Panc1 (cell line): ENCODE data around the gene USP32. TPM values are rescaled to one million over a fixed set of nuclear protein-coding genes. Genes with fewer than 3 reads are reported as not detected.
"Not testable (repeated sequence)": the region's sequence is repeated elsewhere in the genome, so short reads cannot be mapped to it uniquely, and the experiment has no call there.

Experiments
- ATAC-seq: fragments of 200-7000 bp; cut with Tn5 transposase; 2 replicates; pipeline ENCODE4 v1.9.1; 2020; ENCODE audit warnings: mild to moderate bottlenecking, moderate library complexity
- BruUV-seq: library from RNA; stranded (reverse); fragments of 400-500 nt; replicated peaks from 2 replicates; lab custom pipeline; 2021; lab: Mats Ljungman, UMichigan
- CTCF ChIA-PET: fragments of 300-600 bp; sonication (Branson Sonifier 250); formaldehyde crosslinking; loops from one replicate; lab custom pipeline; 2022; ENCODE audit warnings: antibody characterized with exemption; lab: Charles Lee
- POLR2A ChIA-PET: fragments of 300-600 bp; sonication (Branson Sonifier 250); formaldehyde crosslinking; loops from one replicate; lab custom pipeline; 2022; ENCODE audit warnings: antibody characterized with exemption; lab: Charles Lee
- DNase-seq: peaks from one replicate; pipeline ENCODE4 v3.0.0-alpha.2; 2010; ENCODE audit warnings: low read depth, low spot score
- H3K27ac ChIP-seq: 2 replicates; pipeline ENCODE4 v1.5.1; 2011; ENCODE audit warnings: mild to moderate bottlenecking, low read length, inconsistent platforms
- H3K27me3 ChIP-seq: fragments of 200-500 bp; sonication (Bioruptor generic); 2 replicates; pipeline ENCODE4 v1.6.0; 2014; ENCODE audit warnings: low read length, inconsistent platforms; ENCODE audit not compliant: control insufficient read depth, insufficient read depth
- H3K36me3 ChIP-seq: fragments of 200-500 bp; sonication (Bioruptor generic); 2 replicates; pipeline ENCODE4 v1.5.1; 2014; ENCODE audit warnings: inconsistent platforms, mild to moderate bottlenecking, low read length, moderate library complexity; ENCODE audit not compliant: control insufficient read depth, insufficient read depth
- H3K4me1 ChIP-seq: 2 replicates; pipeline ENCODE4 v1.5.1; 2011; ENCODE audit warnings: inconsistent platforms, mild to moderate bottlenecking, low read length, moderate library complexity; ENCODE audit not compliant: control insufficient read depth, insufficient read depth
- H3K4me3 ChIP-seq, 2 experiments: 2 replicates each; pipeline ENCODE4 v1.5.1; 2011 to 2012; ENCODE audit warnings: low read depth in 2 of 2, low read length in 2 of 2, mild to moderate bottlenecking in 2 of 2, inconsistent platforms in 1 of 2, moderate library complexity in 1 of 2
- H3K9me3 ChIP-seq: fragments of 200-500 bp; sonication (Bioruptor generic); 2 replicates; pipeline ENCODE4 v1.5.1; 2014; ENCODE audit warnings: low read depth, mild to moderate bottlenecking, inconsistent platforms, low read length, moderate library complexity; ENCODE audit not compliant: control insufficient read depth, insufficient read depth
- POLR2AphosphoS5 ChIP-seq: IDR thresholded peaks from 2 replicates; pipeline ENCODE4 v1.6.1; 2012; ENCODE audit warnings: mild to moderate bottlenecking, low read depth, low read length, moderate library complexity
- SIN3A ChIP-seq: IDR thresholded peaks from 2 replicates; pipeline ENCODE4 v1.6.1; 2012; ENCODE audit warnings: low read depth, mild to moderate bottlenecking, low read length, moderate library complexity, borderline replicate concordance; ENCODE audit not compliant: insufficient read depth
- TCF7L2 ChIP-seq: IDR thresholded peaks from 2 replicates; pipeline ENCODE4 v1.6.1; 2011; ENCODE audit warnings: mild to moderate bottlenecking, low read depth, low read length, inconsistent platforms
- in situ Hi-C: cut with HindIII; loops from 2 replicates; pipeline ENCODE4 v1.10.0; 2016; ENCODE audit warnings: low sequenced_read_pairs, low pct_unique_long_range_greater_than_20kb
- intact Hi-C: fragments of 100-400 bp; cut with micrococcal nuclease; formaldehyde crosslinking; loops from one replicate; pipeline ENCODE4 v1.10.0; 2022; ENCODE audit not compliant: unreplicated experiment
- total RNA-seq: library from RNA; stranded (reverse); gene quantifications from one replicate; pipeline ENCODE4 v1.2.1, GENCODE V29; 2021; ENCODE audit not compliant: unreplicated experiment
- TF ChIP-seq, protein P1 (sequence below), 2 experiments: IDR thresholded peaks; 2 replicates each; pipeline ENCODE4 v1.6.1; 2011 to 2012; ENCODE audit warnings: low read depth in 2 of 2, control low read depth in 1 of 2, low read length in 1 of 2, mild to moderate bottlenecking in 1 of 2, moderate library complexity in 1 of 2; ENCODE audit not compliant: insufficient read depth in 1 of 2
- TF ChIP-seq, protein P2 (sequence below): fragments of 450-650 bp; IDR thresholded peaks from 2 replicates; pipeline ENCODE4 v1.5.1; 2017; ENCODE audit warnings: mild to moderate bottlenecking

USP32 gene
- total RNA-seq, 1 experiment from 2014 or later: 45.5 TPM

DNA sequence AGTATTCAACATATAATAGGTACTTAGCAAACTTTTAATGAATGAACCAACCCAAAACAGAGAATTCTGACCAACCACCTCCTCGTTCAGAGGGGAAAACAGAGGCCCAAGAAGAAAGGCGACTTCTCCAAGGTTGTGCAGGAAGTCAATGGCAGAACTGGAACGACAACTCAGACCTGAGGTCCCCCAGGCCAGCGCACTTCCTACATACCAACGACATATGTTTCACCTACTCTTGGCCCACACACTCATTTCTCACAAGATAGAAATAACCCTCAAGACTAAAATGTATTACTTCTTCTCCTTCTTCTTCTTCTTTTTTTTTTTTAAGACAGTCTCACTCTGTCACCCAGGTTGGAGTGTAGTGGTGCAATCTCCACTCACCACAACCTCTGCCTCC is 44.7 kb upstream of the USP32 start:
- Histone ChIP-seq H3K4me3 (no peak overlapping the region), H3K27me3 (no peaks in the 10 kb centered on the region), H3K27ac (no peak overlapping the region), H3K4me1 (no peaks in the 10 kb centered on the region), H3K9me3 (no peaks in the 10 kb centered on the region), H3K36me3 (no peaks in the 10 kb centered on the region)
- intact Hi-C loops: no loop called here
- TF ChIP-seq TCF7L2 (no peak), SIN3A (no peak), POLR2AphosphoS5 (no peak)
- TF ChIP-seq, protein P1, sequence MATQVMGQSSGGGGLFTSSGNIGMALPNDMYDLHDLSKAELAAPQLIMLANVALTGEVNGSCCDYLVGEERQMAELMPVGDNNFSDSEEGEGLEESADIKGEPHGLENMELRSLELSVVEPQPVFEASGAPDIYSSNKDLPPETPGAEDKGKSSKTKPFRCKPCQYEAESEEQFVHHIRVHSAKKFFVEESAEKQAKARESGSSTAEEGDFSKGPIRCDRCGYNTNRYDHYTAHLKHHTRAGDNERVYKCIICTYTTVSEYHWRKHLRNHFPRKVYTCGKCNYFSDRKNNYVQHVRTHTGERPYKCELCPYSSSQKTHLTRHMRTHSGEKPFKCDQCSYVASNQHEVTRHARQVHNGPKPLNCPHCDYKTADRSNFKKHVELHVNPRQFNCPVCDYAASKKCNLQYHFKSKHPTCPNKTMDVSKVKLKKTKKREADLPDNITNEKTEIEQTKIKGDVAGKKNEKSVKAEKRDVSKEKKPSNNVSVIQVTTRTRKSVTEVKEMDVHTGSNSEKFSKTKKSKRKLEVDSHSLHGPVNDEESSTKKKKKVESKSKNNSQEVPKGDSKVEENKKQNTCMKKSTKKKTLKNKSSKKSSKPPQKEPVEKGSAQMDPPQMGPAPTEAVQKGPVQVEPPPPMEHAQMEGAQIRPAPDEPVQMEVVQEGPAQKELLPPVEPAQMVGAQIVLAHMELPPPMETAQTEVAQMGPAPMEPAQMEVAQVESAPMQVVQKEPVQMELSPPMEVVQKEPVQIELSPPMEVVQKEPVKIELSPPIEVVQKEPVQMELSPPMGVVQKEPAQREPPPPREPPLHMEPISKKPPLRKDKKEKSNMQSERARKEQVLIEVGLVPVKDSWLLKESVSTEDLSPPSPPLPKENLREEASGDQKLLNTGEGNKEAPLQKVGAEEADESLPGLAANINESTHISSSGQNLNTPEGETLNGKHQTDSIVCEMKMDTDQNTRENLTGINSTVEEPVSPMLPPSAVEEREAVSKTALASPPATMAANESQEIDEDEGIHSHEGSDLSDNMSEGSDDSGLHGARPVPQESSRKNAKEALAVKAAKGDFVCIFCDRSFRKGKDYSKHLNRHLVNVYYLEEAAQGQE (IDR thresholded peaks at IDR 0.05; ENCODE audit: insufficient read depth in 1 of 2, low read depth in 2 of 2, low read length in 1 of 2): no peak
- TF ChIP-seq, protein P2, sequence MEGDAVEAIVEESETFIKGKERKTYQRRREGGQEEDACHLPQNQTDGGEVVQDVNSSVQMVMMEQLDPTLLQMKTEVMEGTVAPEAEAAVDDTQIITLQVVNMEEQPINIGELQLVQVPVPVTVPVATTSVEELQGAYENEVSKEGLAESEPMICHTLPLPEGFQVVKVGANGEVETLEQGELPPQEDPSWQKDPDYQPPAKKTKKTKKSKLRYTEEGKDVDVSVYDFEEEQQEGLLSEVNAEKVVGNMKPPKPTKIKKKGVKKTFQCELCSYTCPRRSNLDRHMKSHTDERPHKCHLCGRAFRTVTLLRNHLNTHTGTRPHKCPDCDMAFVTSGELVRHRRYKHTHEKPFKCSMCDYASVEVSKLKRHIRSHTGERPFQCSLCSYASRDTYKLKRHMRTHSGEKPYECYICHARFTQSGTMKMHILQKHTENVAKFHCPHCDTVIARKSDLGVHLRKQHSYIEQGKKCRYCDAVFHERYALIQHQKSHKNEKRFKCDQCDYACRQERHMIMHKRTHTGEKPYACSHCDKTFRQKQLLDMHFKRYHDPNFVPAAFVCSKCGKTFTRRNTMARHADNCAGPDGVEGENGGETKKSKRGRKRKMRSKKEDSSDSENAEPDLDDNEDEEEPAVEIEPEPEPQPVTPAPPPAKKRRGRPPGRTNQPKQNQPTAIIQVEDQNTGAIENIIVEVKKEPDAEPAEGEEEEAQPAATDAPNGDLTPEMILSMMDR: no peak
- ChIA-PET POLR2A (no interaction called here), CTCF (no interaction called here)
- BruUV-seq: no TSS peak
- ATAC-seq (no peak), DNase-seq (no peak)
- in situ Hi-C loops: no loop called here

DNA sequence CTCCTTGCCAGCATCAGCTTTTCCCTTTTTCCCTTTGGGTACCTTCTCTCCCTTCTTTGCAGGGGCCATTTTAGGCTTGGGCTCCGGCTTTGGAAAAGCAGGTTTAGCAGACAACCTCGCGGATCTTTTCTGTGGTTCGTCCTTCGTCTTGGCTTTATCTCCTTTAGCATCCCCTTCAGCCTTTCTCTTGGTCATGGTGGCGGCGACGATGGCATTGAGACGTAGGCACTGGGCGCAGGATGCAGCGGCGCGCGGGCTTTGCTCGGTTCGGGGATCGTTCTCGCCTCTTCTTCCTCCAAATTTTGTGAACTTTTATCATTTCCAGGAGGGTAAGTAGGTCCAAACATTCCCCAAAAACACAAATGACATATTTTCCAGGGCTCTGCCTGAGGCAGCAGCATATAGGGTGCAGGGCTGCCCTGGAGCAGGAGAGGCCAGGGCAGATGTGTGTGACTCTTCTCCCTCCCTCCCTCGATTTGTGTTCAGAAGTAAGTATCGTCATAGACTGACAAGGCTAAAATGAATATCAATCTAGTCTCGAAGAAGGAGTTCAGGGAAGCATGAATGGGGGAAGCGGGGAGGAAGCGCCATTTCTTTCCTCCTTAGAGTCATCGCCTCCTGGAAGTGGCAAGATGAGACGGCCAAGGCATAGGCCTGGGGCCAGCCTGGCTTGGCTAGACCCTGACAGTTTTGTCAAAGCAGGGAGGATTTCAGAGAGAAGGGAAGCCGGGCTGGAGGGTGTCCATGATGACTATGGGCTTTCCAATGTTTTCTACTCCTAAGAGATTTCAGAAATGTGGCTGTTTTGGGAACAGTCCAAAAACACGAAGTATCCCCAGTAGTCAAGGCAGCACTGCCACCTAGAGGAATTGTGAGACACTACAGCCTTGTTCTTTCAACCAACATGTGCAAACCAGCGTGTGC is 43.6 kb upstream of the USP32 start:
- in situ Hi-C loops (no loop called here), intact Hi-C loops (no loop called here)
- TF ChIP-seq, protein P2: peak; percentile 85
- TF ChIP-seq POLR2AphosphoS5: no peak
- H3K9me3 ChIP-seq: no peaks in the 10 kb centered on the region
- ChIA-PET CTCF (no interaction called here), POLR2A (no interaction called here)
- no TSS peak for BruUV-seq
- no peaks in the 10 kb centered on the region for H3K27me3 ChIP-seq
- peak; percentile 52 for DNase-seq
- no peaks in the 10 kb centered on the region for H3K4me1 ChIP-seq
- no peak overlapping the region for H3K27ac ChIP-seq
- no peaks in the 10 kb centered on the region for H3K36me3 ChIP-seq
- no peak overlapping the region for H3K4me3 ChIP-seq
- peak; percentile 81; the same call in 1 of the 2 replicates for ATAC-seq

DNA sequence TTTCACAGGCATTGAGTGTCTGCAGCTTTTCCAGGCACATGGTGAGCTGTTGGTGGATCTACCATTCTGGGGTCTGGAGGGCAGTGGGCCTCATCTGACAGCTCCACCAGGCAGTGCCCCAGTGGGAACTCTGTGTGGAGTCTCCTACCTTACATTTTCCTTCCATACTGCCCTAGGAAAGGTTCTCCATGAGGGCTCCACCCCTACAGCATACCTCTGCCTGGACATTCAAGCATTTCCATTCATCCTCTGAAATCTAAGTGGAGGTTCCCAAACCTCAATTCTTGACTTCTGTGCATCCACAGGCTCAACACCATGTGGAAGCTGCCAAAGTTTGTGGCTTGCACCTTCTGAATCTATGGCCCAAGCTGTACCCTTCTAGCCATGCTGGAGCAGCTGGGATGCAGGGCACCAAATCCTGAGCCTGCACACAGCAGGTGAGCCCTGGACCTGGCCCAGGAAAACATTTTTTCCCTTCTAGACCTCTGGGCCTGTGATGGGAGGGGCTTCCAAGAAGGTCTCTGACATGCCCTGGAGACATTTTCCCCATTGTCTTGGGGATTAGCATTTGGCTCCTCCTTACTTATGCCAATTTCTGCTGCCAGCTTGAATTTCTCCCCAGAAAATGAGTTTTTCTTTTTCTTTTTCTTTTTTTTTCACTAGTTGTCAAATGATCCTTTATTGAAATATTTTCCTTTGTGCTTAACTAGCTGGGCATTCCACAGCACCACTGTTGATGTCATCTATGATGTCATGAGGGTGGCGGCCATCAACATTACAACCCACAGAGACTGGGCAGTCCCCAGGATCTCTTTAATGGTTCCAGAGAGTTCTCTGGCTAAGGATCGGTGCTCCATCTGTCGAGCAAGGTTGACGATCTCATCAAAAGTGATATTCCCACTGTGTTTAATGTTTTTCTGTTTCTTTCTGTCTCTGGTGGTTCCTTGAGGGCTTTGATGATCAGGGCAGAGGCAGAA is 41.4 kb upstream of the USP32 start:
- H3K9me3 ChIP-seq, H3K4me1 ChIP-seq, ATAC-seq, intact Hi-C loops, H3K36me3 ChIP-seq, POLR2A ChIA-PET, CTCF ChIA-PET, H3K27me3 ChIP-seq, H3K27ac ChIP-seq, in situ Hi-C loops, H3K4me3 ChIP-seq, BruUV-seq, DNase-seq: not testable (repeated sequence)

DNA sequence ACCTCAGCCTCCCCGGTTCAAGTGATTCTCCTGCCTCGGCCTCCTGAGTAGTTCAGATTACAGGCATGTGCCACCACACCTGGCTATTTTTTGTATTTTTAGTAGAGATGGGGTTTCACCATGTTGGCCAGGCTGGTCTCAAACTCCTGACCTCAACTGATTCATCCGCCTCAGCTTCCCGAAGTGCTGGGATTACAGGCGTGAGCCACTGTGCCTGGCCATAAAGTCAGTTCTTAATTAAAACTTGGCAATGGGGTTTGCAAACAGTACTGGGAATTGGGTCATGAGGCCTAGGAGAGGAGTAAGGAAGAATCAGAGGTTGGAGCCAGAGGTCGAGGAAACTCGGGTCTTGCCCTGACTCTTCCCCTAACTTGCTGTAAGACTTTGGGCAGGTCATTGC is 38.6 kb upstream of the USP32 start:
- H3K4me3 ChIP-seq, intact Hi-C loops: not testable (repeated sequence)

More for the DNA sequence above, 38.6 kb upstream of the USP32 start:
- CTCF ChIA-PET, DNase-seq, ATAC-seq, BruUV-seq, H3K27me3 ChIP-seq, H3K36me3 ChIP-seq, H3K27ac ChIP-seq, H3K4me1 ChIP-seq, H3K9me3 ChIP-seq, in situ Hi-C loops, POLR2A ChIA-PET: not testable (repeated sequence)
